OCI-LY3 (cell line): ENCODE measurements around the gene NAA60.

ENCODE experiments used
- H2AFZ ChIP-seq: fragments of 200-600, 300-600 bp; shearing (Covaris generic); 2 replicates; pipeline ENCODE4 v1.6.0; 2014; ENCODE audit warnings: antibody characterized with exemption, low read depth, low read length
- H3K27ac ChIP-seq: fragments of 200-600, 300-600 bp; sonication (generic); 2 replicates; pipeline ENCODE4 v1.5.1; 2014; ENCODE audit warnings: mild to moderate bottlenecking, low read length, moderate library complexity, mixed read lengths
- H3K27me3 ChIP-seq: fragments of 200-600, 300-600 bp; sonication (generic); 2 replicates; pipeline ENCODE4 v1.6.1; 2014; ENCODE audit warnings: low read depth, low read length, mixed read lengths
- H3K36me3 ChIP-seq: fragments of 200-600, 300-600 bp; sonication (generic); replicated peaks from 2 replicates; pipeline ENCODE3; 2014; ENCODE audit warnings: low read depth, low read length, mixed read lengths
- H3K4me1 ChIP-seq: fragments of 300-600, 200-600 bp; sonication (generic); 2 replicates; pipeline ENCODE4 v1.6.1; 2014; ENCODE audit warnings: low read length, mixed read lengths
- H3K4me2 ChIP-seq: fragments of 200-600, 300-600 bp; sonication (generic); 2 replicates; pipeline ENCODE4 v1.6.1; 2014; ENCODE audit warnings: low read length, mixed read lengths
- H3K4me3 ChIP-seq: fragments of 300-600, 200-600 bp; sonication (generic); 2 replicates; pipeline ENCODE4 v1.5.1; 2014; ENCODE audit warnings: antibody characterized with exemption, mild to moderate bottlenecking, low read length, moderate library complexity
- H3K79me2 ChIP-seq: fragments of 300-600, 200-600 bp; shearing (Covaris generic); 2 replicates; pipeline ENCODE4 v1.6.1; 2014; ENCODE audit warnings: mild to moderate bottlenecking, low read length, mixed read lengths
- H3K9ac ChIP-seq: fragments of 300-600, 200-600 bp; shearing (Covaris generic); 2 replicates; pipeline ENCODE4 v1.6.0; 2014; ENCODE audit warnings: mild to moderate bottlenecking, low read length, moderate library complexity
- H3K9me3 ChIP-seq: fragments of 200-600, 300-600 bp; shearing (Covaris generic); 2 replicates; pipeline ENCODE4 v1.6.1; 2014; ENCODE audit warnings: low read length, mixed read lengths; ENCODE audit not compliant: insufficient read depth
- H4K20me1 ChIP-seq: fragments of 200-600, 300-600 bp; sonication (generic); 2 replicates; pipeline ENCODE4 v1.6.1; 2016; ENCODE audit warnings: low read length, mixed read lengths; ENCODE audit not compliant: insufficient read depth
- CTCF ChIP-seq: fragments of 200-600, 300-600 bp; sonication (generic); IDR thresholded peaks from 2 replicates; pipeline ENCODE4 v1.5.1; 2014; ENCODE audit warnings: antibody characterized with exemption, low read length, low read depth
- EZH2phosphoT487 ChIP-seq: fragments of 200-600 bp; shearing (Covaris generic); IDR thresholded peaks from 2 replicates; pipeline ENCODE4 v1.6.1; 2018; ENCODE audit warnings: antibody characterized with exemption, mixed run types, low read depth

The NAA60 gene

GRCh38 chr16:3492356-3492755 lies 48.9 kb downstream of the NAA60 start:
- H4K20me1 ChIP-seq = no peaks in the 10 kb centered on the region
- H3K4me2 ChIP-seq = no peak overlapping the region
- TF ChIP-seq CTCF (no peak), EZH2phosphoT487 (no peak)
- H3K9ac ChIP-seq = no peak overlapping the region
- H2AFZ ChIP-seq = no peak overlapping the region
- no peaks in the 10 kb centered on the region for H3K27me3 ChIP-seq
- no peaks in the 10 kb centered on the region for H3K36me3 ChIP-seq
- no peaks in the 10 kb centered on the region for H3K79me2 ChIP-seq
- H3K27ac ChIP-seq = no peak overlapping the region
- no peaks in the 10 kb centered on the region for H3K9me3 ChIP-seq
- no peaks in the 10 kb centered on the region for H3K4me1 ChIP-seq
- H3K4me3 ChIP-seq = no peak overlapping the region

- no peaks in the 10 kb centered on the region for H3K36me3 ChIP-seq
- no peak overlapping the region for H3K4me2 ChIP-seq
- TF ChIP-seq EZH2phosphoT487 (no peak), CTCF (no peak)
- H2AFZ ChIP-seq = no peak overlapping the region
- H3K4me1 ChIP-seq = no peaks in the 10 kb centered on the region
- no peaks in the 10 kb centered on the region for H4K20me1 ChIP-seq
- H3K79me2 ChIP-seq = no peaks in the 10 kb centered on the region
- H3K27me3 ChIP-seq = no peaks in the 10 kb centered on the region
- H3K27ac ChIP-seq = no peak overlapping the region
- H3K9me3 ChIP-seq = no peaks in the 10 kb centered on the region
- no peak overlapping the region for H3K4me3 ChIP-seq
- H3K9ac ChIP-seq = no peak overlapping the region
Observed at GRCh38 chr16:3494386-3494973, 51.0 kb downstream of the NAA60 start.

- H3K9me3 ChIP-seq = no peaks in the 10 kb centered on the region
- H3K27me3 ChIP-seq = no peaks in the 10 kb centered on the region
- H3K36me3 ChIP-seq = no peaks in the 10 kb centered on the region
- H4K20me1 ChIP-seq = no peaks in the 10 kb centered on the region
- TF ChIP-seq CTCF (no peak), EZH2phosphoT487 (no peak)
- H2AFZ ChIP-seq = no peak within 1 kb of the TSS
- H3K4me1 ChIP-seq = no peaks in the 10 kb centered on the region
- no peaks in the 10 kb centered on the region for H3K79me2 ChIP-seq
- no peak within 1 kb of the TSS for H3K4me3 ChIP-seq
- no peak within 1 kb of the TSS for H3K27ac ChIP-seq
- H3K9ac ChIP-seq = no peak within 1 kb of the TSS
- no peak within 1 kb of the TSS for H3K4me2 ChIP-seq
Observed at GRCh38 chr16:3495176-3495575, 51.7 kb downstream of the NAA60 start, which contains the start of gene C16orf90. Gene C16orf90 (minus strand): TSS chr16:3495489. CDS start chr16:3495421, 68 bp downstream.

GRCh38 chr16:3496386-3496785 lies 52.9 kb downstream of the NAA60 start:
- Histone ChIP-seq H3K27me3 (no peaks in the 10 kb centered on the region), H2AFZ (no peak overlapping the region)
- TF ChIP-seq EZH2phosphoT487 (no peak), CTCF (no peak)

More at GRCh38 chr16:3496386-3496785, 52.9 kb downstream of the NAA60 start:
- Histone ChIP-seq H3K79me2 (peaks cover 5% of the 10 kb centered on the region), H3K4me1 (no peaks in the 10 kb centered on the region), H3K36me3 (no peaks in the 10 kb centered on the region), H4K20me1 (no peaks in the 10 kb centered on the region), H3K4me3 (no peak overlapping the region), H3K9me3 (no peaks in the 10 kb centered on the region), H3K27ac (no peak overlapping the region), H3K4me2 (no peak overlapping the region), H3K9ac (no peak overlapping the region)
